Keratinocyte (primary cell): ENCODE results near the gene WNT6. TPM values are rescaled to one million over a fixed set of nuclear protein-coding genes. Genes with fewer than 3 reads are reported as not detected.

ENCODE experiments used
- DNase-seq: peaks from one replicate; pipeline ENCODE4 v3.0.0-alpha.2; 2011; ENCODE audit warnings: low read depth, missing footprints, low spot score
- FAIRE-seq: peaks from 2 replicates; lab custom pipeline; 2011; peaks lifted over from hg19 to GRCh38; lab: Jason Lieb, UNC
- H2AFZ ChIP-seq: 2 replicates; pipeline ENCODE4 v1.6.0; 2012; ENCODE audit warnings: low read length, control low read depth, inconsistent platforms; ENCODE audit not compliant: control insufficient read depth
- H3K27ac ChIP-seq: 2 replicates; pipeline ENCODE4 v1.5.1; 2011; ENCODE audit warnings: low read length; ENCODE audit not compliant: control insufficient read depth, insufficient read depth
- H3K27me3 ChIP-seq: 3 replicates; pipeline ENCODE4 v1.6.0; 2011; ENCODE audit warnings: low read length; ENCODE audit not compliant: control insufficient read depth, insufficient read depth; ENCODE audit errors: extremely low read depth
- H3K36me3 ChIP-seq, 2 experiments: 2 replicates in 1 of 2; 3 replicates in 1 of 2; pipeline ENCODE4 v1.5.1; 2011; ENCODE audit warnings: low read length in 2 of 2, mild to moderate bottlenecking in 1 of 2; ENCODE audit not compliant: control insufficient read depth in 2 of 2, insufficient read depth in 2 of 2; ENCODE audit errors: extremely low read depth in 1 of 2
- H3K4me1 ChIP-seq: 3 replicates; pipeline ENCODE4 v1.5.1; 2011; ENCODE audit warnings: low read length; ENCODE audit not compliant: control insufficient read depth, insufficient read depth; ENCODE audit errors: extremely low read depth
- H3K4me2 ChIP-seq: 3 replicates; pipeline ENCODE4 v1.6.0; 2011; ENCODE audit warnings: low read depth, low read length; ENCODE audit not compliant: control insufficient read depth, insufficient read depth; ENCODE audit errors: extremely low read depth
- H3K4me3 ChIP-seq, 3 experiments: fragments of 200-600 bp in 1 of 3; sonication (generic) in 1 of 3; 2 replicates in 2 of 3; 3 replicates in 1 of 3; pipeline ENCODE4 v1.5.1; 2011 to 2016; ENCODE audit warnings: low read length in 3 of 3, mild to moderate bottlenecking in 3 of 3, control low read depth in 2 of 3, inconsistent platforms in 1 of 3, low read depth in 1 of 3, mixed read lengths in 1 of 3, mixed run types in 1 of 3, moderate library complexity in 1 of 3; ENCODE audit not compliant: control insufficient read depth in 2 of 3, insufficient read depth in 2 of 3; ENCODE audit errors: extremely low read depth in 1 of 3
- H3K79me2 ChIP-seq: 2 replicates; pipeline ENCODE4 v1.6.0; 2012; ENCODE audit warnings: low read length; ENCODE audit not compliant: control insufficient read depth, insufficient read depth
- H3K9ac ChIP-seq: 3 replicates; pipeline ENCODE4 v1.6.0; 2011; ENCODE audit warnings: low read length; ENCODE audit not compliant: control insufficient read depth, insufficient read depth; ENCODE audit errors: extremely low read depth
- H3K9me1 ChIP-seq: 3 replicates; pipeline ENCODE4 v1.6.0; 2011; ENCODE audit warnings: low read length; ENCODE audit not compliant: control insufficient read depth, insufficient read depth; ENCODE audit errors: extremely low read depth
- H3K9me3 ChIP-seq: 2 replicates; pipeline ENCODE4 v1.5.1; 2012; ENCODE audit warnings: low read depth, low read length; ENCODE audit not compliant: control insufficient read depth
- H4K20me1 ChIP-seq: 3 replicates; pipeline ENCODE4 v1.6.0; 2011; ENCODE audit warnings: low read length; ENCODE audit not compliant: control insufficient read depth, insufficient read depth; ENCODE audit errors: extremely low read depth
- CTCF ChIP-seq, 3 experiments: IDR thresholded peaks in 1 of 3; conservative IDR thresholded peaks in 1 of 3; optimal IDR thresholded peaks in 1 of 3; 2 replicates in 2 of 3; 3 replicates in 1 of 3; pipeline versions ENCODE3 to v1.5.1; 2011; ENCODE audit warnings: low read length in 3 of 3, mild to moderate bottlenecking in 3 of 3, moderate library complexity in 2 of 3, control low read depth in 1 of 3, inconsistent platforms in 1 of 3; ENCODE audit not compliant: insufficient read depth in 2 of 3; ENCODE audit errors: extremely low read depth in 1 of 3
- EZH2 ChIP-seq: IDR thresholded peaks from one replicate; pipeline ENCODE4 v1.6.1; 2012; ENCODE audit warnings: inconsistent platforms, mild to moderate bottlenecking, low read length, moderate library complexity
- dilution Hi-C: fragments of 300-500 bp; cut with MboI; formaldehyde crosslinking; loops from one replicate; pipeline ENCODE4 v1.7.0; 2020; ENCODE audit warnings: low sequenced_read_pairs; ENCODE audit not compliant: extremely low pct_ligation_motif_present
- polyA plus RNA-seq, 5 experiments: library from polyadenylated mRNA; depleted of rRNA in 3 of 5; stranded (reverse) in 3 of 5; stranded (forward) in 1 of 5; unstranded in 1 of 5; fragments of >200 nt; gene quantifications; 1 replicate in 1 of 5; 2 replicates in 3 of 5; 3 replicates in 1 of 5; pipeline versions ENCODE4 v1.2.1 to v1.2.3, GENCODE V29; 2011 to 2012; ENCODE audit warnings: missing spikeins in 2 of 5, low read depth in 1 of 5, low replicate concordance in 1 of 5
- small RNA-seq, 3 experiments: library from RNA; depleted of rRNA; stranded (forward); fragments of <200 nt; gene quantifications; one replicate each; pipeline ENCODE3, GENCODE V24; 2012; ENCODE audit warnings: low read depth in 3 of 3, low replicate concordance in 1 of 3; ENCODE audit not compliant: insufficient read length in 3 of 3

The WNT6 gene
- polyA plus RNA-seq, 1 donor (not counting 4 experiments of a cell fraction or from before 2014, with no cell fraction given): not detected

- DNase-seq (no peak), FAIRE-seq (no peak)
- Histone ChIP-seq H3K4me1 (peaks cover 11% of the 10 kb centered on the region), H3K9me3 (no peaks in the 10 kb centered on the region), H3K27ac (no peak overlapping the region), H3K79me2 (no peaks in the 10 kb centered on the region), H3K9me1 (no peaks in the 10 kb centered on the region), H2AFZ (no peak overlapping the region), H3K36me3 (no peaks in the 10 kb centered on the region), H3K4me2 (no peak overlapping the region), H4K20me1 (no peaks in the 10 kb centered on the region), H3K4me3 (no peak overlapping the region), H3K27me3 (no peaks in the 10 kb centered on the region), H3K9ac (no peak overlapping the region)
- dilution Hi-C loops: no loop called here
- TF ChIP-seq CTCF (optimal IDR thresholded peaks at IDR 0.05 in 1 of 3, IDR thresholded peaks at IDR 0.05 in 1 of 3, conservative IDR thresholded peaks at IDR 0.05 in 1 of 3; ENCODE audit: extremely low read depth in 1 of 3, insufficient read depth in 2 of 3, low read length in 3 of 3) (no peak), EZH2 (no peak)
These were observed 51.1 kb downstream of the WNT6 start for GRCh38 chr2:218910741-218911140.

GRCh38 chr2:218920504-218920903 is 60.9 kb downstream of the WNT6 start:
- no peak overlapping the region for H3K27ac ChIP-seq
- TF ChIP-seq EZH2 (no peak), CTCF (optimal IDR thresholded peaks at IDR 0.05 in 1 of 3, IDR thresholded peaks at IDR 0.05 in 1 of 3, conservative IDR thresholded peaks at IDR 0.05 in 1 of 3; ENCODE audit: extremely low read depth in 1 of 3, insufficient read depth in 2 of 3, low read length in 3 of 3) (no peak)
- dilution Hi-C loops: loop anchor here (5.0 kb wide), 1 partner anchor 37 kb away; the partner anchor contains the start of gene CDK5R2
- no peak overlapping the region for H3K9ac ChIP-seq
- no peaks in the 10 kb centered on the region for H3K9me3 ChIP-seq
- no peak for FAIRE-seq
- no peak overlapping the region for H3K4me3 ChIP-seq
- H3K9me1 ChIP-seq: no peaks in the 10 kb centered on the region
- no peaks in the 10 kb centered on the region for H3K79me2 ChIP-seq
- no peak overlapping the region for H2AFZ ChIP-seq
- no peak for DNase-seq
- no peaks in the 10 kb centered on the region for H3K4me1 ChIP-seq
- no peaks in the 10 kb centered on the region for H4K20me1 ChIP-seq
- no peaks in the 10 kb centered on the region for H3K36me3 ChIP-seq
- H3K27me3 ChIP-seq: no peaks in the 10 kb centered on the region
- H3K4me2 ChIP-seq: no peak overlapping the region

Small RNAs within 50 kb of the gene (small RNA-seq; reads per million reads assigned to genes)
- 0 reads per million in 3 experiments for gene RNU6-642P

Other genes starting within 250 kb of the WNT6 start
- gene ZNF142, start 200.2 kb upstream of the WNT6 start, polyA plus RNA-seq: 4.3 to 11.9 TPM (median 4.5 TPM) in 3 replicates
- 56.6 to 62.3 TPM (median 57.7 TPM) in 3 replicates for gene BCS1L, start 200.1 kb upstream of the WNT6 start, polyA plus RNA-seq
- gene RNF25, start 187.8 kb upstream of the WNT6 start, polyA plus RNA-seq: 65.0 to 107 TPM (median 82.5 TPM) in 3 replicates
- gene STK36, start 187.7 kb upstream of the WNT6 start, polyA plus RNA-seq: 17.3 to 25.4 TPM (median 19.0 TPM) in 3 replicates
- 19.6 to 26.3 TPM (median 20.1 TPM) in 3 replicates for gene TTLL4, start 149.0 kb upstream of the WNT6 start, polyA plus RNA-seq
- 0.12 to 0.27 TPM (median 0.19 TPM) in 3 replicates for gene CYP27A1, start 77.7 kb upstream of the WNT6 start, polyA plus RNA-seq
- gene PRKAG3, start 28.0 kb upstream of the WNT6 start, polyA plus RNA-seq: not detected in 3 replicates
- 0.78 to 6.6 TPM (median 2.1 TPM) in 3 replicates for gene WNT10A, start 21.0 kb downstream of the WNT6 start, polyA plus RNA-seq
- gene CDK5R2, start 99.9 kb downstream of the WNT6 start, polyA plus RNA-seq: 0.03 TPM in 2 of 3 replicates, not detected in the other
- gene FEV, start 125.4 kb downstream of the WNT6 start, polyA plus RNA-seq: not detected in 3 replicates
- gene CRYBA2, start 133.6 kb downstream of the WNT6 start, polyA plus RNA-seq: not detected in 3 replicates
- gene CFAP65, start 181.7 kb downstream of the WNT6 start, polyA plus RNA-seq: not detected in 3 replicates
- not detected in 3 replicates for gene IHH, start 201.1 kb downstream of the WNT6 start, polyA plus RNA-seq